ENCODE results near the gene CENPH. TPM values are rescaled to one million over a fixed set of nuclear protein-coding genes. Genes with fewer than 3 reads are reported as not detected.
A peak's percentile ranks its signal among the peaks of the same experiment; 100 is the strongest.
"Not testable (repeated sequence)": the region's sequence is repeated elsewhere in the genome, so short reads cannot be mapped to it uniquely, and the experiment has no call there.

The CENPH gene
- total and polyA plus RNA-seq, 2 donors = 9.4 to 30.3 TPM

DNA sequence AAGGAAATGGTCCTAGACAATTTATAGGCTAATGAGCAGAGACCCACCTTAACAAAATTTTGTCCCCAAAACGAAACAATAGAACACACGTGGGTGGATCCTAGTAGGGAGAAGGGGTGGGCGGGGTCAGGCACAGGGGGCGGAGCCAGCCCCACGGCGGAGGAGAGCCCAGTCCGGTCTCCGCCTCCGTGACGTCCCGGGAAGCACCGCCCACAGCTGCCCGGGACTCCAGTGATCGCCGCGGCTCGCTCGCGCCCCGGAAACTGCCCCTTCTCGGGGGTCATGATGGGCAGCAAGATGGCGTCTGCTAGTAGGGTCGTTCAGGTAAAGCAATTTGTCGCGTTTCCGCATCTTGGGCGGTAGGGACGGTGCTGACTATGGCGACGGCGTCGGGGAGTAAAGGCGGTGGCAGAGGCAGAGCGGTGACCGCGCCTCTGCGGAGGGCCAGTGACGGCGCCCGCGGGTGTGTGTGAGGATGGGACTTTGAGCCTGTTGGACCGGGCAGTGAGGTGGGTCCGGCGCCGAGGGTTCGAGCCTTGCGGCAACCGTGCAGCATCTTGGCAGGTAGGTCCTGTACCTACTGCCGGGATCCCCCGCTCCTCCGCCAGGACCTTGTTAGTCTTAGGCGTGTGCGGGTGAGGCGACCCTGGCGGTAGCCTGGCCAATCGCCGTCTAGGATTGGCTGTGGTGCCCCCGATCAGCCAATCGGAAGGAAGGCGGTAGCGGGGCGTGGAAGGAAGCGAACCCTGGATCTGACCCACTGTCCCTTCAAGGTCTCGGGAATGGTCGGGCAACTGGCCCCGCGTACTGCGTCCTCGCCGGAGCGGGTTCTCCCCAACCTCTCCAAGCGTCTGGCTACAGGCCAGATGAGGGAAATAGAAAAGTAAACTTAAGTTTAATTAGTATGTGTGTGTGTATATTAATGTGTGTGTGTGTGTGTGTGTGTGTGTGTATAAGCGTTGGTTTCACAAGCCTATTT is 28.5 kb downstream of the CENPH start:
- DNase-seq (ENCODE audit: low read depth in 6 of 9, low spot score in 9 of 9) = peak; percentile 68 to 92 (median 86)
- H3K27ac ChIP-seq (ENCODE audit: low read depth in 1 of 2, low read length in 1 of 2) = peak overlapping the region; percentile 93
- under 1% methylated on average over 73 of the region's 73 CpGs for WGBS
- no peaks in the 10 kb centered on the region for H3K9me3 ChIP-seq (ENCODE audit: control insufficient read depth in 2 of 2, insufficient read depth in 1 of 2, low read length in 1 of 2)
- no peaks in the 10 kb centered on the region for H3K27me3 ChIP-seq (ENCODE audit: control insufficient read depth in 2 of 2, insufficient read depth in 1 of 2, low read length in 1 of 2)
- H3K4me1 ChIP-seq (ENCODE audit: control insufficient read depth in 2 of 2, insufficient read depth in 2 of 2, low read length in 2 of 2) = no peaks in the 10 kb centered on the region
- H3K4me3 ChIP-seq (ENCODE audit: low read length in 2 of 2) = peak overlapping the region; percentile 96 to 99
- no peaks in the 10 kb centered on the region for H3K36me3 ChIP-seq (ENCODE audit: control insufficient read depth in 2 of 2, insufficient read depth in 2 of 2, low read length in 1 of 2)

DNA sequence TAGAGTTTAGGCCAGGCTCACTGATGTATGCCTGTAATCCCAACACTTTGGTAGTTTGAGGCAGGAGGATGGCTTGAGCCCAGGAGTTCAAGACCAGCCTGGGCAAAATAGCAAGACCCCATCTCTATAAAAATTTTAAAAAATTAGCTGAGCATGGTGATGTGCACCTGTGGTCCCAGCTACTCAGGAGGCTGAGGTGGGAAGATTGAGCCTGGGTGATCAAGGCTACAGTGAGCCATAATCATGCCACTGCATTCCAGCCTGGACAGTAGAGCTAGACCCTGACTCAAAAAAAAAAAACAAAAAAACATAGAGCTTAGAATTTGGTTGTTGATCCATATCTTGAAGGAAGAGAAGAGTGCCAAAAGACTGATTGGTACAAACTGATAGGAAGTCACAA is 30.6 kb downstream of the CENPH start:
- DNase-seq (ENCODE audit: low read depth in 6 of 9, low spot score in 9 of 9) = no peak
- Histone ChIP-seq H3K4me3 (ENCODE audit: low read length in 2 of 2) (no peak overlapping the region), H3K27ac (ENCODE audit: low read depth in 1 of 2, low read length in 1 of 2) (no peak overlapping the region), H3K9me3 (ENCODE audit: control insufficient read depth in 2 of 2, insufficient read depth in 1 of 2, low read length in 1 of 2) (no peaks in the 10 kb centered on the region), H3K27me3 (ENCODE audit: control insufficient read depth in 2 of 2, insufficient read depth in 1 of 2, low read length in 1 of 2) (no peaks in the 10 kb centered on the region), H3K36me3 (ENCODE audit: control insufficient read depth in 2 of 2, insufficient read depth in 2 of 2, low read length in 1 of 2) (peaks cover 0 to 5% of the 10 kb centered on the region in 2 donors), H3K4me1 (ENCODE audit: control insufficient read depth in 2 of 2, insufficient read depth in 2 of 2, low read length in 2 of 2) (no peaks in the 10 kb centered on the region)

DNA sequence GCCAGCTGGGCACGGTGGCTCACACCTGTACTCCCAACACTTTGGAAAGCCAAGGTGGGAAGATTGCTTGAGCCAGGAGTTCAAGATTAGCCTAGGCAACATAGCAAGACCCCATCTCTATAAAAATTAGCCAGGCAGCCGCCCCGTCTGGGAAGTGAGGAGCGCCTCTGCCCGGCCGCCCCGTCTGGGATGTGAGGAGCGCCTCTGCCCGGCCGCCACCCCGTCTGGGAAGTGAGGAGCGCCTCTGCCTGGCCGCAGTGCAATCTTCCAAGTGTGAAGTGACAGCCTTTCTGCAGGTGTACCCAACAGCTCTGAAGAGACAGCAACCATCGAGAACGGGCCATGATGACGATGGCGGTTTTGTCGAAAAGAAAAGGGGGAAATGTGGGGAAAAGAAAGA is 31.0 kb downstream of the CENPH start:
- not testable (repeated sequence) for H3K36me3 ChIP-seq (ENCODE audit: control insufficient read depth in 2 of 2, insufficient read depth in 2 of 2, low read length in 1 of 2); H3K27ac ChIP-seq (ENCODE audit: low read depth in 1 of 2, low read length in 1 of 2); H3K27me3 ChIP-seq (ENCODE audit: control insufficient read depth in 2 of 2, insufficient read depth in 1 of 2, low read length in 1 of 2); DNase-seq (ENCODE audit: low read depth in 6 of 9, low spot score in 9 of 9); H3K4me1 ChIP-seq (ENCODE audit: control insufficient read depth in 2 of 2, insufficient read depth in 2 of 2, low read length in 2 of 2); H3K4me3 ChIP-seq (ENCODE audit: low read length in 2 of 2); H3K9me3 ChIP-seq (ENCODE audit: control insufficient read depth in 2 of 2, insufficient read depth in 1 of 2, low read length in 1 of 2)
- WGBS = 94% methylated on average over 18 of the region's 18 CpGs

DNA sequence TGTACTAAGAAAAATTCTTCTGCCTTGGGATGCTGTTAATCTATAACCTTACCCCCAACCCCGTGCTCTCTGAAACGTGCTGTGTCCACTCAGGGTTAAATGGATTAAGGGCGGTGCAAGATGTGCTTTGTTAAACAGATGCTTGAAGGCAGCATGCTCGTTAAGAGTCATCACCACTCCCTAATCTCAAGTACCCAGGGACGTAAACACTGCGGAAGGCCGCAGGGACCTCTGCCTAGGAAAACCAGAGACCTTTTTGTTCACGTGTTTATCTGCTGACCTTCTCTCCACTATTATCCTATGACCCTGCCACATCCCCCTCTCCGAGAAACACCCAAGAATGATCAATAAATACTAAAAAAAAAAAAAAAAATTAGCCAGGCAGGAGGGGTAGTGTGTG is 31.4 kb downstream of the CENPH start:
- not testable (repeated sequence) for H3K4me1 ChIP-seq (ENCODE audit: control insufficient read depth in 2 of 2, insufficient read depth in 2 of 2, low read length in 2 of 2); H3K4me3 ChIP-seq (ENCODE audit: low read length in 2 of 2); H3K27ac ChIP-seq (ENCODE audit: low read depth in 1 of 2, low read length in 1 of 2); H3K36me3 ChIP-seq (ENCODE audit: control insufficient read depth in 2 of 2, insufficient read depth in 2 of 2, low read length in 1 of 2); H3K27me3 ChIP-seq (ENCODE audit: control insufficient read depth in 2 of 2, insufficient read depth in 1 of 2, low read length in 1 of 2); DNase-seq (ENCODE audit: low read depth in 6 of 9, low spot score in 9 of 9); H3K9me3 ChIP-seq (ENCODE audit: control insufficient read depth in 2 of 2, insufficient read depth in 1 of 2, low read length in 1 of 2)
- WGBS = 98% methylated on average over 6 of the region's 9 CpGs

DNA sequence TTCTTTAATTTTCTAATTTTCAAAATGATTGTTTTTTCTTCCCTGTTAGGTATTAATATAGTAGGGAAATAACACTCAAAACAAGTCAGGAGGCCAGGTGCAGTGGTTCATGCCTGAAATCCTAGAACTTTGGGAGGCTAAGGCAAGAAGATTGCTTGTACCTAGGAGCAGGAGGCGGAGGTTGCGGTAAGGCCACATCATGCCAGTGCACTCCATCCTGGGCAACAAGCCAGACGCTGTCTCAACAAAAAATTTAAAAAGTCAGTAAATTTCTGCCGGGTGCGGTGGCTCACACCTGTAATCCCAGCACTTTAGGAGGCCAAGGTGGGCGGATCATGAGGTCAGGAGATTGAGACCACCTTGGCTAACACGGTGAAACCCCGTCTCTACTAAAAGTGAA is 35.1 kb downstream of the CENPH start:
- DNase-seq (ENCODE audit: low read depth in 6 of 9, low spot score in 9 of 9) = no peak
- no peak overlapping the region for H3K27ac ChIP-seq (ENCODE audit: low read depth in 1 of 2, low read length in 1 of 2)
- WGBS = 98% methylated on average over 8 of the region's 8 CpGs
- peaks cover 10 to 11% of the 10 kb centered on the region in 2 donors for H3K36me3 ChIP-seq (ENCODE audit: control insufficient read depth in 2 of 2, insufficient read depth in 2 of 2, low read length in 1 of 2)
- no peaks in the 10 kb centered on the region for H3K9me3 ChIP-seq (ENCODE audit: control insufficient read depth in 2 of 2, insufficient read depth in 1 of 2, low read length in 1 of 2)
- no peak overlapping the region for H3K4me3 ChIP-seq (ENCODE audit: low read length in 2 of 2)
- H3K4me1 ChIP-seq (ENCODE audit: control insufficient read depth in 2 of 2, insufficient read depth in 2 of 2, low read length in 2 of 2) = no peaks in the 10 kb centered on the region
- no peaks in the 10 kb centered on the region for H3K27me3 ChIP-seq (ENCODE audit: control insufficient read depth in 2 of 2, insufficient read depth in 1 of 2, low read length in 1 of 2)

DNA sequence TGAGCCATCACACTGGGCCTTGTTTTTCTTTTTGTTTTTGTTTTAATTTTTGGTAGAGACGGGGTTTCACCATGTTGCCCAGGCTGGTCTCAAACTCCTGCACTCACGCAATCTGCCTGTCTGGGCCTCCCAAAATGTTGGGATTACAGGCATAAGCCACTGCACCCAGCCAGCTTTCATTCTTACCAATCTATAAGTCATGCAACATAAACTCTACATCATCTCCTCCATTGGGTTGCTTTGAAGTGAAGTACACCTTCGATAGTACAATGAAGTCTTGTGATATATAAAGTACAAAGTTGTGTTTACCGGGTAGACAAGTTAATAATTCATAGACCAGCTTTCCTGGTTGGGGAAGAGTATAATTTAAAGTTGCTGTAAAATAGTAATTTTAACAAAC is 36.5 kb downstream of the CENPH start:
- Histone ChIP-seq H3K27ac (ENCODE audit: low read depth in 1 of 2, low read length in 1 of 2) (no peak overlapping the region), H3K9me3 (ENCODE audit: control insufficient read depth in 2 of 2, insufficient read depth in 1 of 2, low read length in 1 of 2) (no peaks in the 10 kb centered on the region), H3K36me3 (ENCODE audit: control insufficient read depth in 2 of 2, insufficient read depth in 2 of 2, low read length in 1 of 2) (peaks cover 10 to 14% of the 10 kb centered on the region in 2 donors), H3K4me1 (ENCODE audit: control insufficient read depth in 2 of 2, insufficient read depth in 2 of 2, low read length in 2 of 2) (no peaks in the 10 kb centered on the region), H3K27me3 (ENCODE audit: control insufficient read depth in 2 of 2, insufficient read depth in 1 of 2, low read length in 1 of 2) (no peaks in the 10 kb centered on the region), H3K4me3 (ENCODE audit: low read length in 2 of 2) (no peak overlapping the region)
- over 99% methylated on average over 4 of the region's 4 CpGs for whole genome bisulfite sequencing
- no peak for DNase-seq (ENCODE audit: low read depth in 6 of 9, low spot score in 9 of 9)

DNA sequence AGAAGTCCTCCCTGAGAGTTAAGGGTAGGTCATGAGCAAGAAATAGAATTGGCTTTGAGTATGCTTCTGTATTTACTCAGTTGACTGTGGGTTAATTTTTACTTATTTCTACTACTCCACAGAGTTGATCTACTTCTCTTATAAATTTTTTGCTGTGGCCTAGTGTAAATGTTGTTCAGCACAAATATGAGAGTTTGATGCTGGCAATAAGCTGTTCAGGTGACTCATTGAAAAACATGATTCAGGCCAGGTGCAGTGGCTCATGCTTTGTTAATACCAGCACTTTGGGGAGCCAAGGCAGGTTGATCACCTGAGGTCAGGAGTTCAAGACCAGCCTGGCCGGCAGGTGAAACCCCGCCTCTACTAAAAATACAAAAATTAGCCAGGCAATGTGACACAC is 40.8 kb downstream of the CENPH start:
- DNase-seq (ENCODE audit: low read depth in 6 of 9, low spot score in 9 of 9) = no peak
- Histone ChIP-seq H3K27ac (ENCODE audit: low read depth in 1 of 2, low read length in 1 of 2) (no peak overlapping the region), H3K27me3 (ENCODE audit: control insufficient read depth in 2 of 2, insufficient read depth in 1 of 2, low read length in 1 of 2) (no peaks in the 10 kb centered on the region), H3K4me3 (ENCODE audit: low read length in 2 of 2) (no peak overlapping the region), H3K4me1 (ENCODE audit: control insufficient read depth in 2 of 2, insufficient read depth in 2 of 2, low read length in 2 of 2) (no peaks in the 10 kb centered on the region), H3K9me3 (ENCODE audit: control insufficient read depth in 2 of 2, insufficient read depth in 1 of 2, low read length in 1 of 2) (no peaks in the 10 kb centered on the region), H3K36me3 (ENCODE audit: control insufficient read depth in 2 of 2, insufficient read depth in 2 of 2, low read length in 1 of 2) (peaks cover 5 to 14% of the 10 kb centered on the region in 2 donors)
- WGBS = 96% methylated on average over 2 of the region's 2 CpGs

DNA sequence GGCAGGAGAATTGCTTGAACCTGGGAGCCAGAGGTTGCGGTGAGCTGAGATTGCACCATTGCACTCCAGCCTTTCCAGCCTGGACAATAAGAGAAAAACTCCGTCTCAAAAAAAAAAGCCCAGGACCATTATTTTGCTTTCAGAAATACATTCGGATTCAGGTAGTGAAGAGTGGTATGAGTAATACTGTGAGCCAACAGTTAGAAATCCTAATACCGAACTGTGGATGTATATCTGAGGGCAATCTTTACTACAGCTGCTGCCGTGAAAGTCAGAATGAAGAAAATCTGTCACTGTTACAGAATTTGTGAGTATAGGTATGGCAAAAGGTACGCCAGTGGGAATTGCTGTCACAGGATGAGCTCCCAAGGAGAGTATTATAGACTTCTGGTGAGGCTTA is 41.9 kb downstream of the CENPH start:
- no peak overlapping the region for H3K4me3 ChIP-seq (ENCODE audit: low read length in 2 of 2)
- no peaks in the 10 kb centered on the region for H3K27me3 ChIP-seq (ENCODE audit: control insufficient read depth in 2 of 2, insufficient read depth in 1 of 2, low read length in 1 of 2)
- WGBS = 98% methylated on average over 6 of the region's 6 CpGs
- peaks cover 0 to 4% of the 10 kb centered on the region in 2 donors for H3K4me1 ChIP-seq (ENCODE audit: control insufficient read depth in 2 of 2, insufficient read depth in 2 of 2, low read length in 2 of 2)
- no peak for DNase-seq (ENCODE audit: low read depth in 6 of 9, low spot score in 9 of 9)
- H3K36me3 ChIP-seq (ENCODE audit: control insufficient read depth in 2 of 2, insufficient read depth in 2 of 2, low read length in 1 of 2) = peaks cover 5 to 14% of the 10 kb centered on the region in 2 donors
- no peaks in the 10 kb centered on the region for H3K9me3 ChIP-seq (ENCODE audit: control insufficient read depth in 2 of 2, insufficient read depth in 1 of 2, low read length in 1 of 2)
- H3K27ac ChIP-seq (ENCODE audit: low read depth in 1 of 2, low read length in 1 of 2) = no peak overlapping the region

DNA sequence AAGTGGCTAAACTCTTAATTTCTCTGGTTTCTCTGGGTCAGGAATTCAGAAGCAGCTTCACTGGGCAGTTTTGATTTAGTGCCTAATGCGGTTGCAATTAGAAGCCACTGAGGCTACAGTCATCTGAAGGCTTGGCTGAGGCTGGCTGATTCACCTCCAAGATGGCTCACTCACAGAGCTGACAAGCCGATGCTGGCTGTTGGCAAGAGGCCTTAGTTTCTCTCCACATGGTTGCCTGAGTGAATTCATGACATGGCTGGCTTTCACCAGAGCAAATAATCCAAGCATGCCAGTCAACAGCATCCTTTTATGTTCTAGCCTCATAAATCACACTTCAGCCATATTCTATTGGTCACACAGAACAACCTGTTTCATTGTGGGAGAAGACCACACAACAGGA is 42.5 kb downstream of the CENPH start:
- peaks cover 4 to 12% of the 10 kb centered on the region in 2 donors for H3K36me3 ChIP-seq (ENCODE audit: control insufficient read depth in 2 of 2, insufficient read depth in 2 of 2, low read length in 1 of 2)
- no peak overlapping the region for H3K27ac ChIP-seq (ENCODE audit: low read depth in 1 of 2, low read length in 1 of 2)
- no peak overlapping the region for H3K4me3 ChIP-seq (ENCODE audit: low read length in 2 of 2)
- H3K27me3 ChIP-seq (ENCODE audit: control insufficient read depth in 2 of 2, insufficient read depth in 1 of 2, low read length in 1 of 2) = no peaks in the 10 kb centered on the region
- H3K4me1 ChIP-seq (ENCODE audit: control insufficient read depth in 2 of 2, insufficient read depth in 2 of 2, low read length in 2 of 2) = peaks cover under 1 to 4% of the 10 kb centered on the region in 2 donors
- no peak for DNase-seq (ENCODE audit: low read depth in 6 of 9, low spot score in 9 of 9)
- WGBS = 91% methylated on average over 2 of the region's 2 CpGs
- no peaks in the 10 kb centered on the region for H3K9me3 ChIP-seq (ENCODE audit: control insufficient read depth in 2 of 2, insufficient read depth in 1 of 2, low read length in 1 of 2)
